Adipocyte (in vitro differentiated cells): ENCODE results near the gene SUPT3H.
A peak's percentile ranks its signal among the peaks of the same experiment; 100 is the strongest.
"Not testable (repeated sequence)": the region's sequence is repeated elsewhere in the genome, so short reads cannot be mapped to it uniquely, and the experiment has no call there.

Experiments
- DNase-seq: peaks from one replicate; pipeline ENCODE4 v3.0.0-alpha.2; 2015; ENCODE audit warnings: low read depth
- H3K27me3 ChIP-seq: replicated peaks from 2 replicates; pipeline ENCODE4 v1.7.0; 2013; ENCODE audit warnings: mild to moderate bottlenecking, low read length, moderate library complexity; ENCODE audit not compliant: control insufficient read depth, insufficient read depth
- H3K36me3 ChIP-seq: 2 replicates; pipeline ENCODE4 v1.7.0; 2013; ENCODE audit warnings: low read length, mild to moderate bottlenecking, moderate library complexity; ENCODE audit not compliant: control insufficient read depth, insufficient read depth, severe bottlenecking
- H3K4me1 ChIP-seq: 2 replicates; pipeline ENCODE4 v1.7.0; 2013; ENCODE audit warnings: mild to moderate bottlenecking, low read length, moderate library complexity; ENCODE audit not compliant: control insufficient read depth, insufficient read depth
- H3K4me3 ChIP-seq: 2 replicates; pipeline ENCODE4 v1.7.0; 2013; ENCODE audit warnings: mild to moderate bottlenecking, low read length, moderate library complexity
- H3K9ac ChIP-seq: 2 replicates; pipeline ENCODE4 v1.7.0; 2013; ENCODE audit warnings: mild to moderate bottlenecking, low read length, moderate library complexity
- H3K9me3 ChIP-seq: 2 replicates; pipeline ENCODE4 v1.7.0; 2013; ENCODE audit warnings: mild to moderate bottlenecking, low read length, moderate library complexity; ENCODE audit not compliant: control insufficient read depth

SUPT3H gene

DNA sequence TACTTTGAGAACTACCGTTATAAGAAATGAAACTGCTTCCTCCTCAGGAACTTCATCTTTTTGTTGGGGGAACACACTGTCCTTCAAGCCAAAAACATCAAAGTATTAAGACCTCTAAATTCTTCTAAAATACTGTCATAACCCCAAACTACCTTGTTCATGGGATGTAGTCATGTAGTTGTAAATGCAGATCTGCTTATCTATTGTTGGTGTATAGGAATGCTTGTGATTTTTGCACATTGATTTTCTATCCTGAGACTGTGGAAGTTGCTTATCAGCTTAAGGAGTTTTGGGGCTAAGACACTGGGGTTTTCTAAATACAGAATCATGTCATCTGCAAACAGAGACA lies 332.5 kb downstream of the SUPT3H start:
- H3K9me3 ChIP-seq = no peaks in the 10 kb centered on the region
- H3K4me1 ChIP-seq = no peaks in the 10 kb centered on the region
- H3K27me3 ChIP-seq = no peaks in the 10 kb centered on the region
- no peak overlapping the region for H3K4me3 ChIP-seq
- H3K9ac ChIP-seq = no peak overlapping the region
- H3K36me3 ChIP-seq = no peaks in the 10 kb centered on the region
- no peak for DNase-seq

- Histone ChIP-seq H3K9ac (no peak overlapping the region), H3K36me3 (no peaks in the 10 kb centered on the region), H3K4me3 (no peak overlapping the region), H3K4me1 (no peaks in the 10 kb centered on the region), H3K27me3 (no peaks in the 10 kb centered on the region), H3K9me3 (no peaks in the 10 kb centered on the region)
- DNase-seq = no peak
These were observed 333.1 kb downstream of the SUPT3H start for GRCh38 chr6:45044510-45045252.

DNA sequence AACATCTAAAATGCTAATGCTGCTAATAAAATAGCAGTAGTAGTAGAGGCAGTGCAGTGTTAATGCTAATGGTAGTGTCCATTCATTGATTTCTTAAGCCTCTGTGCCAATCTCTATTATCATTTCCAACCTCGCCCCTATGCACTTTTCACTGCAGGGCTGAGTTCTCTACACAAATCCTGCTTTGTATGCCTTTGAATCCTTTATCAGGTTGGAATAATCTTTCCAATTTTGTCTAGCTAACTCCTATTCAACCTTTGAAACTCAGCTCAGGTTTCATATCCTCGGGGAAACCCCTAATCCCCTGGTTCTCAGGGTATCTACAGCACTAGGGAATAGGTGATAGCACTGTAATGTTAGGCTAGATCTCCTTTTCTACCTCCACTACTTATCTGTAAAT lies 333.6 kb downstream of the SUPT3H start:
- H3K27me3 ChIP-seq = no peaks in the 10 kb centered on the region
- H3K4me3 ChIP-seq = no peak overlapping the region
- H3K4me1 ChIP-seq = no peaks in the 10 kb centered on the region
- no peaks in the 10 kb centered on the region for H3K36me3 ChIP-seq
- DNase-seq = no peak
- H3K9me3 ChIP-seq = no peaks in the 10 kb centered on the region
- no peak overlapping the region for H3K9ac ChIP-seq

DNA sequence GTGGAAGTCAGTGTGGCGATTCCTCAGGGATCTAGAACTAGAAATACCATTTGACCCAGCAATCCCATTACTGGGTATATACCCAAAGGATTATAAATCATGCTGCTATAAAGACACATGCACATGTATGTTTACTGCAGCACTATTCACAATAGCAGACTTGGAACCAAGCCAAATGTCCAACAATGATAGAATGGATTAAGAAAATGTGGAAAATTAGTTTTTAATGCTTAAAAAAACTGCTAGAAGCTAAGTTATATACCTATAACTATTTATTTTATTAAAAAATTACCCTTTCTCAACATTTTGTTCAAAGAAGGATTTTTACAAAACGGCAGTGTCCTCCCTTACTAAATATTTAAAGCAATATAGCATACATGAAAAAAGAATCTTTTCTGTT lies 335.1 kb downstream of the SUPT3H start:
- H3K36me3 ChIP-seq, H3K4me3 ChIP-seq, DNase-seq, H3K4me1 ChIP-seq, H3K9me3 ChIP-seq, H3K27me3 ChIP-seq, H3K9ac ChIP-seq: not testable (repeated sequence)

- Histone ChIP-seq H3K4me1 (no peaks in the 10 kb centered on the region), H3K4me3 (no peak overlapping the region), H3K9ac (no peak overlapping the region), H3K27me3 (no peaks in the 10 kb centered on the region), H3K36me3 (no peaks in the 10 kb centered on the region), H3K9me3 (no peaks in the 10 kb centered on the region)
- no peak for DNase-seq
These were observed 339.5 kb downstream of the SUPT3H start for GRCh38 chr6:45038226-45038625.

- no peak overlapping the region for H3K9ac ChIP-seq
- no peak overlapping the region for H3K4me3 ChIP-seq
- no peak for DNase-seq
- no peaks in the 10 kb centered on the region for H3K9me3 ChIP-seq
- no peaks in the 10 kb centered on the region for H3K36me3 ChIP-seq
- no peaks in the 10 kb centered on the region for H3K4me1 ChIP-seq
- no peaks in the 10 kb centered on the region for H3K27me3 ChIP-seq
These were observed 341.6 kb downstream of the SUPT3H start for GRCh38 chr6:45036103-45036502.

GRCh38 chr6:45032426-45032825 lies 345.3 kb downstream of the SUPT3H start:
- no peaks in the 10 kb centered on the region for H3K27me3 ChIP-seq
- H3K9me3 ChIP-seq = peaks cover under 1% of the 10 kb centered on the region
- no peak for DNase-seq
- no peaks in the 10 kb centered on the region for H3K36me3 ChIP-seq
- no peak overlapping the region for H3K4me3 ChIP-seq
- H3K4me1 ChIP-seq = no peaks in the 10 kb centered on the region
- no peak overlapping the region for H3K9ac ChIP-seq

- DNase-seq = no peak
- peaks cover 6% of the 10 kb centered on the region for H3K9me3 ChIP-seq
- H3K9ac ChIP-seq = no peak overlapping the region
- H3K36me3 ChIP-seq = no peaks in the 10 kb centered on the region
- no peaks in the 10 kb centered on the region for H3K4me1 ChIP-seq
- H3K27me3 ChIP-seq = no peaks in the 10 kb centered on the region
- no peak overlapping the region for H3K4me3 ChIP-seq
These were observed 346.1 kb downstream of the SUPT3H start for GRCh38 chr6:45031601-45032000.

DNA sequence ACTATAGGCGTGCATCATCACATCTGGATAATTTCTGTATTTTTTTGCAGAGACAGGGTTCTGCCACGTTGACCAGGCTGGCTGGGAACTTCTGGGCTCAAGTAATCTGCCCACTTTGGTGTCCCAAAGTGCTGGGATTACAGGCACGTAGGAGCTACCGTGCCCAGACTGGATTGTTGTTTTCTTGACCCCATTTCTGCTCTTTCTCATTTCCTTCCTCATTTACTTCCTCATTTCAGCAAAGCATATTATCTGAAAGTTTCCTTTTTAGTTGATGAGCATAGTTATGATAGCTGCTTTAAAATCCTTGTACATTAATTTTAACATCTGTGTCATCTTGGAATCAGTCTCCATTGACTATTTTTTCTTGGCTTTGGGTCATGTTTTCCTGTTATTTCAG lies 350.6 kb downstream of the SUPT3H start:
- Histone ChIP-seq H3K9ac (no peak overlapping the region), H3K27me3 (no peaks in the 10 kb centered on the region), H3K4me1 (peaks cover 3% of the 10 kb centered on the region), H3K9me3 (peaks cover 6% of the 10 kb centered on the region), H3K36me3 (no peaks in the 10 kb centered on the region), H3K4me3 (no peak overlapping the region)
- no peak for DNase-seq

DNA sequence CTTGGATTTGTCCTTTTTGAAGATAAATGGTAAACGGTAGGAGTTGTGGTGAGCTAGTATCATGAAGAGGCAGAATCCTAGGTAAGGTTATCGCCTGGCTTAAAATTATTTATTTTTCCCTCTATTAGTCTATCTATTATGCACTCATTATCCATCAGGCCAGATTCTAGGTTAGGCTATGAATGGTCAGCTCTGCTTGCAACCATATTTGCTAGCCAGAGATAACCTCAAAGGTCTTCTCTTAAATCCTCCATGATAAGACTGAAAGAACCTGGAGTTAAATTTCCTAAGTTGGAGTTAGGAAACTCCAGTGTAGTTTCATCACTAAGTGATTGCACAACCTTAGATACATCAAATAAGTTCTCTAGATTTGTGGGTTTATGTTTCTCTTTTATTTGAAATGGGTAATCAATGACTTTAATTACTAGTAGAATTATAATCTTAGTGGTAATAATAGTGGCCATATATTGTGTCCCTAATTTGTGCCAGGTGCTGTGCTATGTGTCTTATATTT lies 351.7 kb downstream of the SUPT3H start:
- H3K36me3 ChIP-seq = no peaks in the 10 kb centered on the region
- no peak overlapping the region for H3K4me3 ChIP-seq
- no peaks in the 10 kb centered on the region for H3K27me3 ChIP-seq
- peaks cover 6% of the 10 kb centered on the region for H3K9me3 ChIP-seq
- H3K9ac ChIP-seq = no peak overlapping the region
- peak; percentile 66 for DNase-seq
- peaks cover 3% of the 10 kb centered on the region for H3K4me1 ChIP-seq

DNA sequence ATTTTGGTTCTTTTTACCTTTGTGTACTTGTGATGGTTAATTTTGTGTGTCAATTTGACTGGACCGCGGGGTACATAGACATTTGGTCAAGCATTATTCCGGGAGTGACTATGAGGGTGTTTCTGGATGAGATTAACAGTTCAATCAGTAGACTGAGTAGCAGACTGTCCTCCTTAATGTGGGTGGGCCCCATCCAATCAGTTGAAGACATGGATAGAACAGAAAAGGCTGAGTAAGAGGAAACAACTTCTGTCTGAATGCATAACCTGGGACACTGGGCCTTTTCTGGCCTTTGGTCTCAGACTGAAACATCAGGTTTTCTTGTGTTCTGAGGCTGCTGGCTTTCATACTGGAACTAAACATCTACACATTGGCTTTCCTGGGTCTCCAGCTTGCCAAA lies 353.1 kb downstream of the SUPT3H start:
- Histone ChIP-seq H3K36me3 (no peaks in the 10 kb centered on the region), H3K4me3 (no peak overlapping the region), H3K4me1 (peaks cover 3% of the 10 kb centered on the region), H3K27me3 (no peaks in the 10 kb centered on the region), H3K9ac (no peak overlapping the region), H3K9me3 (peaks cover 6% of the 10 kb centered on the region)
- DNase-seq = no peak

DNA sequence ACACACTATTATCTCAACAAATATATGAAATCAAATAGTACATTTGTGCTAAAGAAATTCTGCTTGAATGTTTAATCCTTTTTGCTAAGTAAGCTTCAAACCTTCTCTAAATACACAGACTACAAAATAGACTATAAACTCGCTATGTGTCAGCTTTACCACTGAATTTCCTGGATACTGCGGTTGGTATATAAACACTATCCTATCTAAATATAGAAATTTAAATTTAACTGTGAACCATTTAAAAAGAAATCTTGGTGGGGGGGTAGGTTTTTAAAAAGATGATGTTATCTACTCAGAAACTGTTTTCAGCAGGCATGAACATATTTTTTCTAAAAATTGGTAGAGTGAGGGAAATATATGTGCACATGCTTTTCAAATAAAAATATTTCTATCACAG lies 356.1 kb downstream of the SUPT3H start:
- DNase-seq = no peak
- no peaks in the 10 kb centered on the region for H3K27me3 ChIP-seq
- no peaks in the 10 kb centered on the region for H3K36me3 ChIP-seq
- H3K9me3 ChIP-seq = no peaks in the 10 kb centered on the region
- H3K4me3 ChIP-seq = no peak overlapping the region
- H3K4me1 ChIP-seq = peaks cover 3% of the 10 kb centered on the region
- H3K9ac ChIP-seq = no peak overlapping the region
